SHP77 treated with DMSO at 0.1 percent for 48 hours (cell line): ENCODE measurements around the gene NPL.

ENCODE experiments used
- DNase-seq: peaks from one replicate; lab custom pipeline; 2025; lab: John Stamatoyannopoulos, UW

NPL gene

GRCh38 chr1:182867861-182868260 lies 78.3 kb downstream of the NPL start:
- no peak for DNase-seq

DNA sequence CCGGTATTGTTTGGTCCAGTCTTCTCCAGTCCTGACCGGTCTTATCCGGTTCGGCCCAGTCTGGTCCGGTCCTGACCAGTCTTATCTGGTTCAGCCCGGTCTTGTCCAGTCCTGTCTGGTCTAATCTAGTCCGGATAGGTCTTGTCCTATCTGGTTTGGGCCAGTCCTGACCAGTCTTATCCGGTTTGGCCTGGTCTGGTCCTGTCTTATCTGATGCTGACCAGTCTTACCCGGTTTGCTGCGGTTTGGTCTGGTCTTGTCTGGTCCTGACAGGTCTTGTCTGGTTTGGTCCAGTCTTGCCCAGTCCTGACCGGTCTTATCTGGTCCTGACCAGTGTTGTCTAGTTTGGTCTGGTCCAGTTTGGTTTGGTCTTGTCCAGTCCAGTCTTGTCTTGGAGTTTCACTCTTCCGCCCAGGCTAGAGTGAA lies 79.7 kb downstream of the NPL start:
- no peak for DNase-seq

GRCh38 chr1:182872881-182873280 lies 83.3 kb downstream of the NPL start:
- no peak for DNase-seq

DNA sequence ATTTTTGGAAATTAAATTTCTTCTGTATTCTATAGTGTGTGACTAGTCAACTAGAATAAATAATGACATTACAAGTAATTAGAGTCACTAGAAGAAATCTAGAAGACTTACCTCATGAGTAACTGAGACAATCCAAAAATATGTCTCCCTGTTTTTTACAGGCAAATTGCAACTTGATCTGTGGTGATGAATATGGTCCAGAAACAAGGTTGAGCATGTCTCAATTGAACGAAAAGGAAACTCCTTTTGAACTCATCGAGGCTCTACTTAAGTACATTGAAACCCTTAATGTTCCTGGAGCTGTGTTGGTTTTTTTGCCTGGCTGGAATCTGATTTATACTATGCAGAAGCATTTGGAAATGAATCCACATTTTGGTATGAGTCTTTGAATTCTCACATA lies 86.3 kb downstream of the NPL start:
- DNase-seq, result no peak

DNA sequence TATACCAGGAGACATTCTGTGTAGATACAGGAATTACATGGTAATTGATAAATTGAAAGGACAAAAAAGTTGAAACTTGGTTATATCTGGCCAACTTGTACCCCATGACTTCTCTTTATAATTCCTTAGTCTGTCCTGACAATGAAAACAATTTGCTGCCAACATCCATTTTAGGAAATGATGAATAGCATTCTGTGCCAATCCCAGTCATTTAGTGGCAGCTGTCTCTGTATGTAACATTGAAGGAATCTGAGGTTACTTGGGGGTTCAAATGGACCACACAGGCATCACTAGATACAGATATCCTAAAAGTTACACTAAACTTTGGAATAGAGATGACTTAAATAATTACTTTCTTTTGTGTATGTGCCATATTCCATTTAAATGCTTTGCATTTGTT lies 87.8 kb downstream of the NPL start:
- no peak for DNase-seq

DNA sequence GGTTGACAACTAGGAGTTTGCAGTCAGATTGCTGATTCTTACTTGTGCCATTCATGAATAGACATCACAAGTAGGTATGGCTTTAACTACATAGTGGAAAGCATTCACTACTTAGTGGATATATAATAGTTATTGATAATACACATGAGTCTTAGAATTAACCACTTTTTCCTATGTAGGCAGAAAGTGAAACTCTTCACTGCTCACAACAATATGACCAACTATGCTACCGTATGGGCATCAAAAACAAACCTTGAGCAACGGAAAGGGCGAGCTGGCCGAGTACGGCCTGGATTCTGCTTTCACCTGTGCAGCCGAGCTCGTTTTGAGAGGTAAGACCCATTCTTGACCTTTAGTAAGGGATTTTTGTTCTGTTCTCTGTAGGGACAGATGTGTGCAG lies 88.3 kb downstream of the NPL start:
- DNase-seq, result no peak
